Mononuclear cell (primary cell): ENCODE measurements around the gene EEF1AKMT1. TPM values are rescaled to one million over a fixed set of nuclear protein-coding genes. Genes with fewer than 3 reads are reported as not detected.

Experiments
- H3K27me3 ChIP-seq: 2 replicates; pipeline ENCODE4 v1.6.0; 2011; ENCODE audit warnings: low read length, control low read depth; ENCODE audit not compliant: insufficient read depth
- H3K4me1 ChIP-seq: 2 replicates; pipeline ENCODE4 v1.5.1; 2011; ENCODE audit warnings: mild to moderate bottlenecking, low read length, control low read depth; ENCODE audit not compliant: insufficient read depth
- H3K4me3 ChIP-seq: 2 replicates; pipeline ENCODE4 v1.5.1; 2011; ENCODE audit warnings: mild to moderate bottlenecking, low read length, moderate library complexity
- H3K9me3 ChIP-seq: 2 replicates; pipeline ENCODE4 v1.5.1; 2011; ENCODE audit warnings: low read depth, mild to moderate bottlenecking, control low read depth, low read length
- total RNA-seq: library from RNA; depleted of rRNA; stranded (reverse); fragments of >200 nt; gene quantifications from one replicate; pipeline ENCODE4 v1.2.3, GENCODE V29; 2012

EEF1AKMT1 gene, protein sequence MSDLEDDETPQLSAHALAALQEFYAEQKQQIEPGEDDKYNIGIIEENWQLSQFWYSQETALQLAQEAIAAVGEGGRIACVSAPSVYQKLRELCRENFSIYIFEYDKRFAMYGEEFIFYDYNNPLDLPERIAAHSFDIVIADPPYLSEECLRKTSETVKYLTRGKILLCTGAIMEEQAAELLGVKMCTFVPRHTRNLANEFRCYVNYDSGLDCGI
- 0.63 TPM for total RNA-seq

DNA sequence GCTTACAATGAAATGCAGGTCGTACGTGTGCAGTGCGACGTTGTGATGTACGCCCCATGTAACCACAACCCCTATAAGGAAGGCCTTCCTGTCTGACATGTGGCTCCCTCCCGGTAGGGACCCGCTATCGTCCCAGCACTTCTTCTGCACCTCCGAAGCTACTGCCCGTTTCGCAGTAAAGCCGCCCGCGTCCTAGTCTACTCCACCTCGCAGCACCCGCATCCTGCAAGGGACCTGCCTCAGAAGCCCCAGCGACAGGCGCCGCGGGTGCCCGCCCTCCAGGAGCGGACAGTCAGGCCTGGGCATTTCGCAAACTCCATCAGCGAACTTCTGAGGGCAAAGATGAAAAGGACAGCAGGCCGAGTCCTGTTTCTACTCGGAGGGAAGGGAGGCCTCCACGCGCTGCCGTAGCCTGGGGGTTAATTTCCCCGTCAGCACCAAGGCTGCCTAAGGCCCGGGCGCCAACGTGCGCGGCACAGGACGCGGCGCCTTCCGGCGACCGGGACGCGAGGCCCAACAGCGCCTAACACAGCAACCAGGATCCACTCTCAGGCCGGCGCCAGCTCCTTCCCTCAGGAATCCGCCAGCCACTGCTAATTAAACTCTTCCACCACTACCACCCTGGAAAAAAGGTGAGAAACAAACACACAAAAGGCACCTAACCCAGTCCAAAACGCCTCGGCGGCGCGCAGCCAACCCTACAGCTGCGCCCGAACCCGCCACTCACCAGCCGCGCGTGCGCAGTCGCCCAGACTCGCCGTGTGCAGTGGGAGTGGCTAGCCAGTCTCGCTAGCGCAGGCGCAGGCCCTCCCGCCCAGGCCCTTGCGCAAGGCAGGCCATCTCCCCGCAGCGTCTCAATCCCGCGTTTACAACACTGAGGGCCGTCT, at the start of gene EEF1AKMT1:
TSS of gene EEF1AKMT1 (minus strand) at position 768 of the 887 bp plus-strand sequence. CDS start 16,363 bp downstream, outside the sequence.
- Histone ChIP-seq H3K27me3 (no peaks in the 10 kb centered on the region), H3K4me3 (peak within 1 kb of the TSS; percentile 71), H3K4me1 (peaks cover 15% of the 10 kb centered on the region), H3K9me3 (peaks cover 10% of the 10 kb centered on the region)

DNA sequence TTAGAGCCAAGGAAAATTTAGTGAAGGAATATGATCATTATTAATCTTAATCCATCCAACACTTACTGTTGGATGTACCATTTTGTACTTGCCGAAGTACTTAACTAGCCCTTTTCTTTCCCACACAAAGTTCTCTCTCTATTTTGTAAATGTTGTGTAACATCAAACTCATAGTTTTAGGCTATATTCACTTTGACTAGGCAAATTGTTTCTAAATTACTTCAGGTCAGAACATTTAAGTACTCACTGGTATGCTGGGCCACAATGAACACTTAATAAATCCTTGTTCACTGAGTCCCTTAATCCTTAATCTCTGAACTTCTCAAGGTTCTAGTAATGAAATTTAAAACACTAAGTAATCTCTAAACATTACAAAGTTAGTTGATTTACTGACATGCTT, 49.3 kb upstream of the EEF1AKMT1 start:
- H3K4me1 ChIP-seq, result no peaks in the 10 kb centered on the region
- no peak overlapping the region for H3K4me3 ChIP-seq
- H3K27me3 ChIP-seq, result no peaks in the 10 kb centered on the region
- no peaks in the 10 kb centered on the region for H3K9me3 ChIP-seq

DNA sequence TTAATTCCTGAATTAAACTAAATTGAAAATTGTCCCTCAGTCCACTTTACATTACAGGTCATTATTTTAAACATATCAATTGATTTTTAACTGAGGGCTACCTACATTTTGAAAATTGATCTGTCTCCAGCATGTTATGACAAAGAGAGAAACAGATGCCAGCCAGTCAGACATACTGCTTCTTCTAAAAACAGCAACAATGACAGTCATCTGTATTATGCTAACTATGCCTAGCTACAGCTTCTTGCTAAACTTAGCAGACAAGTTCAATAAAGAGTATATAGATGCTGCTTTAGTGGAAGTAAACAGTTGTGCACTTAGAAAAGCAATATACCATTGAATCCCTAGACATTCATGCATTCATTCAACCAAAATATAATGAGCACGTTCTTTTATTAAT, 48.6 kb upstream of the EEF1AKMT1 start:
- Histone ChIP-seq H3K27me3 (no peaks in the 10 kb centered on the region), H3K9me3 (no peaks in the 10 kb centered on the region), H3K4me3 (no peak overlapping the region), H3K4me1 (no peaks in the 10 kb centered on the region)

DNA sequence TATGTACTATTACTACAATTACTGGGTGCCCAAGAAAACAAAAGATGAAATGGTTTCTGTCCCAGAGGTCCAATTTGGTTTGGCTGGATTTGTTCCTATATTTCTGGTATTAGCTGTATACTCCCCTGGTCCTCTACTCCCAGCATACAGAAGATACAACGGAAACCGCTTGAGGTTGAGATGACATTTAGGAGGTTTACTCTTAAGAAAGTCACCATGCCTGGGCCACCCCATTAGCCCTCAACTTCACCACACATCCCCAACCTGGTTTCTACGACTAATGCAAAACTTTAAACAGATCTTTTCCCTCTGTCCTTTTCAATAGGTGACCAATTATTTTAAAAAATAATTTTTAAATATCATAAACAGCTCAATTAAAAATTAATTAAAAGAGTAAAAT, 46.0 kb upstream of the EEF1AKMT1 start:
- no peak overlapping the region for H3K4me3 ChIP-seq
- H3K27me3 ChIP-seq, result no peaks in the 10 kb centered on the region

DNA sequence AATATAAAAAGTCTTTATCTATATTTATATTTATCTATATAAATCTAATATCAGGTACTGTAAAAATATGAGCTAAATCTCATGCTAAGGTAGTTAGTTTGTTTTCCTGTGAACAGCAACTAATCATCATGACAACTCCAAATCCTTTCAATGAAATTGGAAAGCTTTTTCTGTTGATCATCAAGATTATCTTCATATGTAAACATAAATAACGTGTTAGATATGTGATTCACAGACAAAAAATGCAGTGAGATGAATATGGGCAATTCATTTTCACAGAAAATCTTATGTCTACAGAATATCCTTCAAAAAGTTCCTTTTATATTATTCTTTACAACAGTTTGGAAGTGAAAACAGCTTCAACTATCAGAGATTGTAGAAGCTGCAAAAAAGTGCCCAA, 41.7 kb upstream of the EEF1AKMT1 start:
- H3K4me1 ChIP-seq, result no peaks in the 10 kb centered on the region
- no peak overlapping the region for H3K4me3 ChIP-seq
- H3K9me3 ChIP-seq, result no peaks in the 10 kb centered on the region
- H3K27me3 ChIP-seq, result no peaks in the 10 kb centered on the region

More for the DNA sequence above, 46.0 kb upstream of the EEF1AKMT1 start:
- no peaks in the 10 kb centered on the region for H3K4me1 ChIP-seq
- no peaks in the 10 kb centered on the region for H3K9me3 ChIP-seq

DNA sequence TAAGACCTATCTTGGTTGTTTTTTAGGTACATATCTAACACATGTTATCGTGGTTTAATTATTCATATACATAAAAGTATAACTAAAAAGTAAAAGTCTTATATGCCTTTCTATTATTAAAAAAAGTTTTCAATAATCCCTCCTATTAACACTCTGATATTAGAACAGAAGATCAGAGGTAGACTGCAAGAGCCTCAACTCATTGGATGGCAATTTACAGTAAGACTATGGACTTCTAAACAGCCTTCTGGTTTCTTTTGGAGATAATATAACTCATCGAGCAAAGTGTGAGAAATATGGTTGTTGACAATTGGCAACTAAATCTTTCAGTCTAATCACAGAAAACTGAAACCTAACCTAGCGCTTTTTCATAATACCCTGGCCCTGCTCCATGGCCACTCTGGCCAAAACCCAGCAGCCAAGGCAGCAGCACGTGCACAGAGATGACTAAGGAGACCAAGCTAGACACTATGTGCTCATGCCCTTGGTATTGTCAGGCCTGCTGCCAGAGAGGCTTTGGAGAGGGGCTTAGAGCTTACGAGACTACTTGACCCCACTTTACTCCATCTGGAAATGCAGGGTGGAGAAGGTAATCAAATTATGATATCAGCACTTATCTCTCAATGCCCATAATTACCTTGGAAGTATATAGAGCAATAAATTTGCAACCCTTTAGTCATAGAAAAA, 40.6 kb upstream of the EEF1AKMT1 start:
- Histone ChIP-seq H3K27me3 (no peaks in the 10 kb centered on the region), H3K4me3 (no peak overlapping the region), H3K9me3 (no peaks in the 10 kb centered on the region), H3K4me1 (no peaks in the 10 kb centered on the region)

DNA sequence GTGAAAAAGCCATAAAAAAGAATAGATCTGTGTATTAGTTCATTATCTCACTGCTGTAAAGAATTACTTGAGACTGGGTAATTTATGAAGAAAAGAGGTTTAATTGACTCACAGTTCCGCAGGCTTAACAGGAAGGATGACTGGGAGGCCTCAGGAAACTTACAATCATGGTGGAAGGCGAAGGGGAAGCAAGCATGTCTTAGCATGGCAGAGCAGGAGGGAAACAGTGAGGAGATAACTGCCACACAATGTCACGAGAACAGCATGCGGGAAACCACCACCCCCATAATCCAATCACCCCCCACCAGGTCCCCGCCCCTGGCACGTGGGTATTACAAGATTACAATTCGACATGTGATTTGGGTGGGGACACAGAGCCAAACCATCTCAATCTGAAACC, 39.1 kb upstream of the EEF1AKMT1 start:
- Histone ChIP-seq H3K4me3 (no peak overlapping the region), H3K27me3 (no peaks in the 10 kb centered on the region), H3K9me3 (no peaks in the 10 kb centered on the region), H3K4me1 (no peaks in the 10 kb centered on the region)

DNA sequence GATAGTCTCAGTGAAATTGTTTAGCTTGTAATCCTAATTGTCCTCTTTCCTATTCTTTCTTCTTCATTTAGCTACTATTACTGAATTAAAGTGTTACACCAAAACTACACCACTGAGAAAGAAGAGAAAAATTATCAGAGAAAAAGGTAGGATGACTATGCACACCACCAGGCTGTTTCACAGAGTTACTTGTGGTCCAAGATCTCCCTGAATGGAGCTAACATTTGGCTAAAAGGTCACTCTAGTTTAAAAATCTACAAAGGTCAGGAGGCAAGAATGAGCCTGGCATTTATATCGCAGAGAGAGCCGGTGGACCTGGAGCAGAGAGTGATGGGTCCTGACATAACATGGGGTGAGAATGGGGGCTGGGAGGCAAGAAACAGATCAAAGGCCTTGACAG, 37.0 kb upstream of the EEF1AKMT1 start:
- Histone ChIP-seq H3K4me3 (no peak overlapping the region), H3K9me3 (no peaks in the 10 kb centered on the region), H3K4me1 (no peaks in the 10 kb centered on the region), H3K27me3 (no peaks in the 10 kb centered on the region)

DNA sequence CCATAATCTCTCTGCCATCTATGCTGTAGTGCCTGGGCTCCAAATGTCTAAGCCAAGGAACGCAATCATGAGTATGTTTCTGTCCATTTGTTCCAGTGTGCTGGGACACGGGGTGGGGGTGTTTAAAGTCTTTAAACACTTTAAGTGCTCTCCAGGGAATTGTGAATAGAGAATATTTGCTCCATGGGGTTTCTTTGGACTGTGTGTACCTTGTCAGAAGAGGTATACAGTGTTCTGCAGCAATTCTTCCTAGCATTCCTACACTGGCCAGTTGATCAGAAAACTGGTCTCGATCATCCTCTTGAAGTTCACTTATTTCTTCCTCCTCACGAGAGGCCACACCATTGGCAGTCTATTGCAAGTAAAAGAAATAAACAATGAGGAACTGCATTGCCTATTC, 35.1 kb upstream of the EEF1AKMT1 start:
- Histone ChIP-seq H3K4me3 (no peak overlapping the region), H3K4me1 (no peaks in the 10 kb centered on the region), H3K27me3 (no peaks in the 10 kb centered on the region), H3K9me3 (no peaks in the 10 kb centered on the region)

DNA sequence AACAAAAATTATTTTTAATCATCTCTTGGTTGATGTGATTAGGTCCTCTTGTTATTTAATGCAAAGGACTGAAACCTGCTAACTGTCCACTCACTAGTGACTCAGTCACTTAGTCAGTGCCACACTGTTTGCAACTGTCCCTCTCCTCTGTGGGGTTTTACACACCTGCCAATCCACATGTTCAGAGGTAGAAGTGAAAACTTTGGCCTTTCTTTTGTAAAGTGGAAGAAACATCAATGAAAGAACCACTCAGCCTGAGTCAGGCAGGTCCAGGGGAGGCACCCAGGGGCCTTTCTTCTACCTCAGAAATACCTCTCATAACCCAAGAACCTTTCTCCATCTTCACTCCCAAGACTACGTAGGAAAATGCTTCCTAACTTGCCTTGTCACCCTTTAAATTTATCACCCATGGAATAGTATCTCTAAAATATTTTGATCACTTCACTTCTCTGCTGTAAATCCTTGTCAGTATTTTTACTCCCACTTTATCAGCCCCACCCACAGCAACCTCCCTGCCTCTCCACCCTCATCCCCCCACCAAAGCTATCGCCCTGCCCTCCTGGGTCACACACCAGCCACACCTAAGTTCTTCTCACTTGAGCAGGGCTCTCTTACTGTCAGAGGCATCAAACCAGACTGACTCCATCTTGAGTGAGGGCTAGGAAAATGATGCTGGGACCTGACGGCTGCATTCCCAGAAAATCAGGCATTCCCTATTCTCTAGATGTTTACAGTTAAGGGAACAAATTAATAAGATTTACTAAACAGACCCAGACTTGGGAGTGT, 29.6 kb upstream of the EEF1AKMT1 start:
- H3K27me3 ChIP-seq, result no peaks in the 10 kb centered on the region
- no peak overlapping the region for H3K4me3 ChIP-seq
- peaks cover 6% of the 10 kb centered on the region for H3K4me1 ChIP-seq
- no peaks in the 10 kb centered on the region for H3K9me3 ChIP-seq

DNA sequence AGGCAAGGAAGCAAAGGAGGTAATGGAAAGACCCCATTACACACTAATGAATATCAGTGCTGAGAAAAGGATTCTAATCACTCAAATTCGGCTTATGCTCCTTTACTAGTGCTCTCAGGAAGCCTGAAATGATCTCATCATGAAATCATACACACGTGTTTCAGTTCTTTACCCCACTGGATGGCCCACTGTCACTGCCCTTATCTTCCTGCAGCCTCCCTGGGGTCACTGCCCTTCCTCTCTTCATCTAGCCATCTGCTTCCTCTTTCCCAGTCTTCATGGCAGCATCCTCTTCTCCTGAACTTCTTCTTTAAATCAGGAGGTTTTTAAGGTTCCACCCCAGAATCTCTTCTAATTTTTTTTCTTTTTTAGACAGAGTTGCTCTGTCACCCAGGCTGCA, 27.9 kb upstream of the EEF1AKMT1 start:
- Histone ChIP-seq H3K4me3 (no peak overlapping the region), H3K27me3 (no peaks in the 10 kb centered on the region), H3K4me1 (peaks cover 16% of the 10 kb centered on the region), H3K9me3 (no peaks in the 10 kb centered on the region)

DNA sequence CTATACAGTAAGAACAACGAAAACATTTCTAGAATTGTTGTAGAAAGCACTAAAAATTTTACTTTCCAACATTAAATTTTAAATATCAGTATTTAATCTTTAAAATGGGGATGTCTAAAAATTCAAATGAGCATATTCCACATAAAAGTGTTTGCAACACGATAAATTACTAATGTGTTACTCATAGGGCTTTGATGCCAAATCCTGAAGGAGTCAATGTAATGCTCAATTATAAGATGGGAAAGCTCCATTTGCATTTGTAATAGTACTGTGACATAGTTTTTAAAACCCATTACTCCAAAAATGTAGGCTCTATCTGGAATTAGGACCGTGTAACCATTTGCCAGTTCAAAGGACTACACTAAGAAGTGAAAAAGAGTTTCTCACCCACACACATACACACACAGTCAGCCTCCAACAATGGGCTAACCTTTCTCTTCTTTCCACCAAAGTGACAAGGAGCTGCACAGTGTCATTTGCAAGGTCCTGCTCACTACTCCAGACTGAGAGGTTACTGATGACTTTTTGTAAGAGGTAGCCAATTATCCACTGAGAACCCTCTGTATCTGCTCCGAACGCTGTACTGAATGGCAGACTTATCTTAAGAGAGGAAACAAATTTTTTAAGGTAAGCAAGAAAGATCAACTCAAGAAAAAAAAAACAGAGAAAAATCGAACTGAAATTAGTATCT, 26.1 kb upstream of the EEF1AKMT1 start:
- H3K9me3 ChIP-seq, result no peaks in the 10 kb centered on the region
- H3K4me3 ChIP-seq, result no peak overlapping the region
- peaks cover 18% of the 10 kb centered on the region for H3K4me1 ChIP-seq
- no peaks in the 10 kb centered on the region for H3K27me3 ChIP-seq

DNA sequence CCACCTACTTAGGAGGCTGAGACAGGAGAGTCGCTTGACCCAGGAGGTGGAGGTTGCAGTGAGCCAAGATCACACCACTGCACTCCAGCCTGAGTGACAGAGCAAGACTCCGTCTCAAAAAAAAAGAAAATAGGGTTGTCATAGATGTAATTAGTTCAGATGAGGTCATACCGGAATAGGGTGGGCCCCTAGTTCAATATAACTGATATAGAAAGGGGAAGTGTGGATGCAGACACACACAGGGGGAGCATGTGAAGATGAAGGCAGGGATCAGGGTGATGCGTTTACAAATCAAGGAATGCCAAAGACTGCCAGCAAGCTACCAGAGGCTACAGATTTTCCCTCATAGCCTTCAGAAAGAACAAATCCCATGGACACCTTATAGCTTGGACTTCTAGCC, 24.3 kb upstream of the EEF1AKMT1 start:
- Histone ChIP-seq H3K9me3 (no peaks in the 10 kb centered on the region), H3K4me1 (peaks cover 18% of the 10 kb centered on the region), H3K4me3 (no peak overlapping the region), H3K27me3 (no peaks in the 10 kb centered on the region)

DNA sequence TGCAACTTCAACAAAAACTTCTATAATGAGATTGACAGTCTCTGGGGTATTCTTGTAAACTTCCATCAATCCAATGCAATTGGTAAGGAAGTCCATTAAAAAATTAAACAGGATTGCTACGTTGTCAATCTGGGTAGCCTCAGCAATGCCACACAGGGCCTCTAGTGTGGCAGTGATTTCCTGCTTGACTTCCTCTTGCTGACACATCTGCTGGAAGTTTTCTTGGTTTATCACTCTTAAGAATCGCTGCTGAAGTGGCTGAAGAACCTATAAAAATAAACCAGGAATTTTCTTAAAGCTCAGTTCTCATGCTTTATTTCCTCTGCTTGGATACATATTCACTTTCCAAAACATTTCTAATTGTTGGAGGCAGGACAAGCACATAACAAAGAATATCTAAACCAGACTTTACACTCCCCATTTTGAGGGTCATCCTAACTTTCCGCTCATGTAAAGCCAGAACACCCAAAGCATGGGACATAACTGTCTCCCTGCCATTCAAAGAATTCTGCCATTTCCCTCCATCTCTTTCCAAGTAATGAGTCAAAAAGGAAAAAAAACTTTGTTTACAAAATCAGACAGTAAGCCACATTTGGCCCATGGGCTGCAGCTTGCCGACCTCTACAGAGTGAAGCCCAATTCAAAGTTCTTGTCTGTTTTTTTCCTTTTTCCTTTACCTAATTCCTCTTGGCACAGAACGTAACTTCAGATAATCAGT, 23.2 kb upstream of the EEF1AKMT1 start:
- Histone ChIP-seq H3K27me3 (no peaks in the 10 kb centered on the region), H3K4me1 (peaks cover 16% of the 10 kb centered on the region), H3K4me3 (no peak overlapping the region), H3K9me3 (no peaks in the 10 kb centered on the region)
